Measurements from ENCODE around the gene TECPR1. TPM values are rescaled to one million over a fixed set of nuclear protein-coding genes. Genes with fewer than 3 reads are reported as not detected.

Gene TECPR1
- total RNA-seq, 1 experiment from 2014 or later: 21.5 TPM

GRCh38 chr7:98296833-98297232 lies 44.8 kb upstream of the TECPR1 start:
- Mint-ChIP-seq H3K27ac (peak overlapping the region; percentile 63; the same call in 1 of the 2 replicates), H3K4me1 (peaks cover 21% of the 10 kb centered on the region), H3K36me3 (peaks cover 31% of the 10 kb centered on the region), H3K4me3 (no peak overlapping the region), H3K9me3 (no peaks in the 10 kb centered on the region), H3K27me3 (ENCODE audit: low read depth) (no peaks in the 10 kb centered on the region)
- DNase-seq (ENCODE audit: low spot score): no peak
- ATAC-seq: no peak
- CTCF ChIA-PET: no interaction called here
- POLR2A ChIA-PET: no interaction called here
- no peak for TF ChIP-seq SMAD4 (CRISPR knock-in tag; IDR thresholded peaks at IDR 0.05)
- no peak for TF ChIP-seq FOXJ3 (CRISPR knock-in tag; IDR thresholded peaks at IDR 0.05; ENCODE audit: borderline replicate concordance)
- no peak for TF ChIP-seq ESRRA (CRISPR knock-in tag; IDR thresholded peaks at IDR 0.05; ENCODE audit: borderline replicate concordance)
- TF ChIP-seq E2F1 (CRISPR knock-in tag; IDR thresholded peaks at IDR 0.05): no peak
- TF ChIP-seq RELA (CRISPR knock-in tag; IDR thresholded peaks at IDR 0.05; ENCODE audit: borderline replicate concordance): no peak
- TF ChIP-seq ZNF671 (CRISPR knock-in tag; IDR thresholded peaks at IDR 0.05): no peak
- no peak for TF ChIP-seq TCF7 (CRISPR knock-in tag; IDR thresholded peaks at IDR 0.05; ENCODE audit: low read depth)
- no peak for TF ChIP-seq NFATC4 (CRISPR knock-in tag; IDR thresholded peaks at IDR 0.05)
- no peak for TF ChIP-seq ZNF416 (CRISPR knock-in tag; IDR thresholded peaks at IDR 0.05)

DNA sequence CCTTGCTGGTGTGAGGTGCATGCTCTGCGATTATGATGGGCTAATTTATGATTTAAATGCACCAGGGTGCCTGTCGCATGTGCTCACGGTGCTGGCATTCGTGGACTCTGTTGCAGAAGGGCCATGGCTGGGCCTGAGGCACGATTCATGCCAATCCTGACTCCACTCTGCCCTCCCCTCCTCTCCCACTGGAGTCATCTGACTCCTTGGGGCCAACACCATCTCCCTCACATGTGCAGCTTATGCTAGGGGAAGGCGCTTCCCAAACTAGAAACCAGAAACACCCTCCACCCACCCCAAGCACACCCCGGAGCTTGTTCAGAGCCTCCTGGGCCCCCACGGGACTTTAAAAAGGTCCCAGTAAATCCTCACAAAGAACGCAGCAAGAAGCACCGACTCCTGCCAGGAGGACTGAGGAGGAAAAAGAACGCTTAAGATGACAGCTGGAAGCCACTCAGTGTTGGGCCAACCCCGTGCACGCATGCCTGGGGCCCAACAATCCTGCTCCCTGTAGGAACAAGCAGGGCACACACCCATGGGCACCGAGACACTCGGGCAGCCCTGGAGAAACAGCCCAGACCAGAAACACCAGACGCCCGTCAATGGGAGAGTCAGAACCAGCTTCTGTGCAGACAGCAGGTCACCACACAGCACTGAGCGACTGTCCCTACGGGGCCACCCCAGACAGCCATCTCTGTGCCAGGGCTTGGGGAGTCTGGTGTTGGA lies 43.6 kb upstream of the TECPR1 start:
- ATAC-seq (no peak), DNase-seq (ENCODE audit: low spot score) (no peak)
- ChIA-PET CTCF (interaction anchor here (0.6 to 3.7 kb wide), 2 partner anchors 16 to 106 kb away, joined by 3 to 34 read pairs; partner anchors contain the start of gene BAIAP2L1), POLR2A (interaction anchor here (1.5 kb wide), 1 partner anchor 105 kb away, joined by 4 read pairs; the partner anchor contains the start of gene BAIAP2L1)
- Mint-ChIP-seq H3K27ac (peak overlapping the region; percentile 60; the same call in 1 of the 2 replicates), H3K9me3 (no peaks in the 10 kb centered on the region), H3K27me3 (ENCODE audit: low read depth) (no peaks in the 10 kb centered on the region), H3K36me3 (peaks cover 31% of the 10 kb centered on the region), H3K4me1 (peaks cover 22% of the 10 kb centered on the region), H3K4me3 (no peak overlapping the region)
- TF ChIP-seq ZNF671 (CRISPR knock-in tag; IDR thresholded peaks at IDR 0.05) (no peak), CREM (CRISPR knock-in tag; IDR thresholded peaks at IDR 0.05) (no peak), PRRX2 (CRISPR knock-in tag; IDR thresholded peaks at IDR 0.05) (no peak)

GRCh38 chr7:98294798-98295382 lies 42.9 kb upstream of the TECPR1 start:
- Mint-ChIP-seq H3K9me3 (no peaks in the 10 kb centered on the region), H3K4me3 (no peak overlapping the region), H3K27ac (peak overlapping the region; percentile 89; the same call in 1 of the 2 replicates), H3K27me3 (ENCODE audit: low read depth) (no peaks in the 10 kb centered on the region), H3K36me3 (peaks cover 25% of the 10 kb centered on the region), H3K4me1 (peaks cover 22% of the 10 kb centered on the region)
- ATAC-seq (peak; percentile 89), DNase-seq (ENCODE audit: low spot score) (peak; percentile 87)
- CTCF ChIA-PET: interaction anchor here (0.9 to 3.7 kb wide), 4 partner anchors 106 to 126 kb away, joined by 3 to 34 read pairs (median 4); partner anchors contain the start of gene BAIAP2L1
- POLR2A ChIA-PET: interaction anchor here (0.5 to 1.5 kb wide), 2 partner anchors 70 to 106 kb away, joined by 3 to 4 read pairs; partner anchors contain the start of gene BAIAP2L1
- no peak for TF ChIP-seq SP1 (CRISPR knock-in tag; conservative IDR thresholded peaks at IDR 0.05)
- TF ChIP-seq, protein P1, sequence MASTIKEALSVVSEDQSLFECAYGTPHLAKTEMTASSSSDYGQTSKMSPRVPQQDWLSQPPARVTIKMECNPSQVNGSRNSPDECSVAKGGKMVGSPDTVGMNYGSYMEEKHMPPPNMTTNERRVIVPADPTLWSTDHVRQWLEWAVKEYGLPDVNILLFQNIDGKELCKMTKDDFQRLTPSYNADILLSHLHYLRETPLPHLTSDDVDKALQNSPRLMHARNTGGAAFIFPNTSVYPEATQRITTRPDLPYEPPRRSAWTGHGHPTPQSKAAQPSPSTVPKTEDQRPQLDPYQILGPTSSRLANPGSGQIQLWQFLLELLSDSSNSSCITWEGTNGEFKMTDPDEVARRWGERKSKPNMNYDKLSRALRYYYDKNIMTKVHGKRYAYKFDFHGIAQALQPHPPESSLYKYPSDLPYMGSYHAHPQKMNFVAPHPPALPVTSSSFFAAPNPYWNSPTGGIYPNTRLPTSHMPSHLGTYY (CRISPR knock-in tag; IDR thresholded peaks at IDR 0.05): peak; percentile 51; the same call in 1 of the 2 replicates
- TF ChIP-seq, protein P2, sequence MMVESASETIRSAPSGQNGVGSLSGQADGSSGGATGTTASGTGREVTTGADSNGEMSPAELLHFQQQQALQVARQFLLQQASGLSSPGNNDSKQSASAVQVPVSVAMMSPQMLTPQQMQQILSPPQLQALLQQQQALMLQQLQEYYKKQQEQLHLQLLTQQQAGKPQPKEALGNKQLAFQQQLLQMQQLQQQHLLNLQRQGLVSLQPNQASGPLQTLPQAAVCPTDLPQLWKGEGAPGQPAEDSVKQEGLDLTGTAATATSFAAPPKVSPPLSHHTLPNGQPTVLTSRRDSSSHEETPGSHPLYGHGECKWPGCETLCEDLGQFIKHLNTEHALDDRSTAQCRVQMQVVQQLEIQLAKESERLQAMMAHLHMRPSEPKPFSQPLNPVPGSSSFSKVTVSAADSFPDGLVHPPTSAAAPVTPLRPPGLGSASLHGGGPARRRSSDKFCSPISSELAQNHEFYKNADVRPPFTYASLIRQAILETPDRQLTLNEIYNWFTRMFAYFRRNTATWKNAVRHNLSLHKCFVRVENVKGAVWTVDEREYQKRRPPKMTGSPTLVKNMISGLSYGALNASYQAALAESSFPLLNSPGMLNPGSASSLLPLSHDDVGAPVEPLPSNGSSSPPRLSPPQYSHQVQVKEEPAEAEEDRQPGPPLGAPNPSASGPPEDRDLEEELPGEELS (CRISPR knock-in tag; IDR thresholded peaks at IDR 0.05): no peak
- no peak for TF ChIP-seq ZNF416 (CRISPR knock-in tag; IDR thresholded peaks at IDR 0.05)
- 0 out of 2 replicates have a peak, but pooled peaks have one; percentile 34 for TF ChIP-seq TEAD1 (CRISPR knock-in tag; IDR thresholded peaks at IDR 0.05)
- no peak for TF ChIP-seq ZNF232 (CRISPR knock-in tag; IDR thresholded peaks at IDR 0.05)
- no peak for TF ChIP-seq ATF1 (CRISPR knock-in tag; IDR thresholded peaks at IDR 0.05)
- TF ChIP-seq ZNF423 (CRISPR knock-in tag; IDR thresholded peaks at IDR 0.05): peak; percentile 86
- no peak for TF ChIP-seq NFE2L1 (CRISPR knock-in tag; IDR thresholded peaks at IDR 0.05)
- no peak for TF ChIP-seq PRRX2 (CRISPR knock-in tag; IDR thresholded peaks at IDR 0.05)
- no peak for TF ChIP-seq CBFB (CRISPR knock-in tag; IDR thresholded peaks at IDR 0.05; ENCODE audit: low read depth)
- no peak for TF ChIP-seq IRF1 (CRISPR knock-in tag; IDR thresholded peaks at IDR 0.05)
- TF ChIP-seq, protein P3, sequence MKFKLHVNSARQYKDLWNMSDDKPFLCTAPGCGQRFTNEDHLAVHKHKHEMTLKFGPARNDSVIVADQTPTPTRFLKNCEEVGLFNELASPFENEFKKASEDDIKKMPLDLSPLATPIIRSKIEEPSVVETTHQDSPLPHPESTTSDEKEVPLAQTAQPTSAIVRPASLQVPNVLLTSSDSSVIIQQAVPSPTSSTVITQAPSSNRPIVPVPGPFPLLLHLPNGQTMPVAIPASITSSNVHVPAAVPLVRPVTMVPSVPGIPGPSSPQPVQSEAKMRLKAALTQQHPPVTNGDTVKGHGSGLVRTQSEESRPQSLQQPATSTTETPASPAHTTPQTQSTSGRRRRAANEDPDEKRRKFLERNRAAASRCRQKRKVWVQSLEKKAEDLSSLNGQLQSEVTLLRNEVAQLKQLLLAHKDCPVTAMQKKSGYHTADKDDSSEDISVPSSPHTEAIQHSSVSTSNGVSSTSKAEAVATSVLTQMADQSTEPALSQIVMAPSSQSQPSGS (CRISPR knock-in tag; IDR thresholded peaks at IDR 0.05; ENCODE audit: borderline replicate concordance, low read depth): no peak
- TF ChIP-seq RELA (CRISPR knock-in tag; IDR thresholded peaks at IDR 0.05; ENCODE audit: borderline replicate concordance): no peak
- no peak for TF ChIP-seq IRF2 (CRISPR knock-in tag; IDR thresholded peaks at IDR 0.05; ENCODE audit: borderline replicate concordance, low read depth)
